Right renal pelvis (tissue), 4 donors: ENCODE measurements around the gene RALY. TPM values are rescaled to one million over a fixed set of nuclear protein-coding genes. Genes with fewer than 3 reads are reported as not detected.
A peak's percentile ranks its signal among the peaks of the same experiment; 100 is the strongest.

Experiments
- DNase-seq, 4 donors: peaks; one replicate each; pipeline ENCODE4 v3.0.0-alpha.2; 2013; ENCODE audit warnings: low read depth in 4 of 4, low spot score in 3 of 4, missing footprints in 1 of 4
- polyA plus RNA-seq, 4 donors: library from polyadenylated mRNA; unstranded; fragments of 120-200 nt; gene quantifications; one replicate each; pipeline ENCODE4 v1.2.1, GENCODE V29; 2013; ENCODE audit not compliant: insufficient read length in 4 of 4

Gene RALY
- polyA plus RNA-seq: 100 to 1,000 TPM; 153 to 198 (median 166) TPM

DNA sequence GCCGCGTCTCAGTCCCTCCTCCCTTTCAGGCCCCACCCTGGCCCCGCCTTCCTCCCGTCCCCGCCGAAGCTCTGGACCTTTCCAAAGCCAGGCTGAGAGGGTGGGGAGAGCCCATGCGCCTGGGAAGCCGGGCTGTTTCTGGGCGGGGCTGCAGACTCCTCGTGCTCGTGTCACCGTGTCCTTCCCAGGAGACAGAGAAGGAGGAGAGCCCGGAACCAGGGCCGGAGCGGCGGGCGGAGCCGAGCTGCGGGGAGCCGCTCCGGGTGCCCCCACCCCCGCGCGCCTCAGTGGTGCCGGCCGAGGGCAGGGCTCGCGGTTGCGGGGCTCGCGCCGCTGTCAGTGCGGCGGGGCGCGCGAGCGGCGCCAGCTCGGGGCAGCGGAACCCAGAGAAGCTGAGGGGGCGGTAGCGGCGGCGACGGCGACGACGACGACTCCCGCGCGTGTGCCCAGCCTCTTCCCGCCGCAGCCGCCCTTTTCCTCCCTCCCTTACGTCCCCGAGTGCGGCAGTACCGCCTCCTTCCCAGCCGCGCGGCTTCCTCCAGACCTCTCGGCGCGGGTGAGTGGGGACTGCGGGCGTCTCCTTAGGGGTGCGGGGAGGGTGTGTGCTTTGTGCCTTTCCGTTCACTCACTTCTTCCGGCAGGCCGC is at the start of gene RALY:
RALY (plus strand) TSS at position 336 of the 646 bp plus-strand sequence. CDS start 78,164 bp downstream, outside the sequence.
- peak in 1 of 4 donors; percentile 22 for DNase-seq

DNA sequence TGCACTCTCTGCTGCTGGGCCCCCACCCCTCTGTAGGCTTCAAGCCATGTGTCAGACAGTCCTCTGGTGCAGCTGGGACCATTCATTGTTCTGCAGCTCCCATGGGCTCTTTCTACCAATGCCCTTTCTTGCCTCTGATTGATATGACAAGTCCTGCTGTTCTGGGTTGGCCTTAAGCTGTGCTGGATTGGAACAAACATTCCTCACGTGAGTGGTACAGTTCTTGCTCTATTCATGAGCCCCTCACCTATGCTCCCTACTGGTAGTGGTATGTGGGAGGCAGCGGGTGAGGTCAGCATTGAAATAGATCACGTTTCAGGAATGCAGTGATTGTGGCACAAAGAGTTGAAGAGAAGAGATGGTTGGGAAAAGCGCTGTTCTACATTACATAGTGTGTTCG is 48.8 kb upstream of the RALY start:
- no peak for DNase-seq

DNA sequence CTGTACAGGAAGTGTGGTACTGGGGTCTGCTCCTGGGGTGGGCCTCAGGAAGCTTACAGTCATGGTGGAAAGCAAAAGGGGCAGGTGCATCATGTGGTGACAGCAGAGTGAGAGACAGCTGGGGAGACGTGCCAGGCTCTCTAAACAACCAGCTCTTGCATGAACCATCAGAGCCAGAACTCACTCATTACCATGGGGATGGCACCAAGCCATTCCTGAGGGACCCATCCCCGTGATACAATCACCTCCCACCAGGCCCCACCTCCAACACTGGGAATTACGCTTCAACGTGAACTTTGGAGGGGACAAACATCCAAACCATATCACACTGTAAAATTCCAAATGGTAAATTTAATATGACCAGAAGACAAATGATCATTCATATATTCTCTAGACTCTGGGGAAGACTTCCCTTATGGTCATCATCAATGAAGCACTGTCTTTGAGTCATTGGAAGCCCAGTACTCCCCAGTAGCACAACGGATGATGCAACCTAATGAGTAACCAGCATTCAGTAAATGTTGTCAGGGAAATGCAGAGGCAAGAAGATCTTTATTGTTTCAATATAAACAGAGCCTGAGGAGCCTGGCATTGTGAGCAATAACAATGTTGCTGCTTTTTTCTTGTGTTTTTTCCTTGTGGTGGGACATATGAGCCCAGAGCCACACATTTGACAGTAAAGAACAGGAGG is 48.2 kb upstream of the RALY start:
- DNase-seq: no peak

DNA sequence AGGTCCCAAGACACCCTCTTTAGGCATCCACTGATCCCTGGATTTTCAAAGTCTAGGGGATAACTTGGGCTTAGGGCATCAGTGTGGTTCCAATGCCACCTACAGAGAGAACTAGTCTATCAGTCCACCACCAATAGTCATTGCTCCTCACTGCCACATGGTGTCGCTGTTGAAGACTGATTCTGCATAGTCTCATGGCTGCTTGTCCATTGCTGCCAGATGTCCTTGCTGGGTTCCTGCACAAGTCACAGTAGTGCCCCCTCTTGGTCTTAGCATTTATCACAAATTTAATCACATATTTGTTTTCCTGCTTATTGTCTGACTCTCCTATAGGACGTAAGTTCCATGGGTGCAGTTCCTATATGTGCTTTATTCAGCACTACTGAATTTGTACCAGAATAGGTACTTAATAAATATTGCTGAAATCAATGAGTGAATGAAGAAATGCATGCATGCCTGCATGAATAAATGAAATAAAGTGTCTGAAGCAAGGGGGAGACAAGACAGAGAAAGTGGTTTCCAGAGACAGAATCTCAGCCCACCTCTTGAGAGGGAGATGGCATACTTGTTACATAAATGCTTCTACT is 45.9 kb upstream of the RALY start:
- DNase-seq: no peak

DNA sequence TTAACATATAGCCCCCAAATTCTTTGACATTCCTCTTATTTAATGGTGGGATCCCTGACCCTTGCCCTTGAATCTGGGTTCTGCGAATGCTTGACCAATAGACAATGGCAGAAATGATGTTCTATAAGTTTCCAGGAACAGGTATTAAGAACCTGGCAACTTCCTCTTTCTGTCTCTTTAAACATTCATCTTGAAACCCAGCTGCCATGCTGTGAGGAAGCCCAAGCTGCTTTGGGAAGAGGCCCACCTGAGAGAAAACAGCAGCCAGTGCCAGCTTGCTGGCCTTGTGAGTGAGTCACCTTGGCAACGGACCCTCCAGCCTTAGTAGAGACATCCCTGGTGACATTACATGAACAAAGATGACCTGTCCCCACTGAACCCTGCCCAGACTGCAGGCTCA is 45.2 kb upstream of the RALY start:
- no peak for DNase-seq

DNA sequence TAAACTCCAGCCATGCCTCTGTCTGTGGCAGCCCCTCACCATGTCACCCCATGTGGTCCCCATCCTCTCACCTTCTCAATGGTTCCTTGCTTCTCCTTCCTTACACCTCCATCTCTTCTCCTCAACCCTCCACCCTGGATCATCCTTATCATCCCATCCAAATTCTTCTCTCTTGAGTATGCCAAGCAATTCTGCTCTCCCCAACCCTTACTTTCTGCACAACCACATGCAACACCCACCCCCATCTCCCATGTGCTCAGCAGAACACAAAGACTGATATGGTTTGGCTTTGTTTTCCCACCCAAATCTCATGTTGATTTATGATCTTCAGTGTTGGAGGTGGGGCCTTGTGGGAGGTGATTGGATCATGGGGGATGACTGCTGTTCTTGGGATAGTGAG is 42.5 kb upstream of the RALY start:
- DNase-seq: no peak

DNA sequence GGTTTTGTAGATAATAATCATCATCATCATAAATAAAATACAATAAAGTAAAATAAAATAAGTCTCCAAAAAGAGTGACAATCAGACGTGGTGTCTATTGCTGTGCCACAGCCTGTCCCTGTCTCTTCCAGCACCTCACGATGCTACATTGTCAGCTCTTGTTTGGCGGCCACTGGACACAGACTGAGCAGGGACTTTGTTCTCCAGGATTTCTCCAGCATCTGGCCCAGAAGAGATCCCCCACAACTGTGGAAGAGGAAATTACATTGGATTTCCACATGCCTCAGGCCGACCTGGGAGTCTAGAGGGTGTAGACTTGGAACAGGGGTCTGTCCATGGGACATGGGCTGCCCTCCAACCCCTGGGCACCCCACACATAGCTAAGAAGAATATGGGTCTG is 39.2 kb upstream of the RALY start:
- DNase-seq: no peak

DNA sequence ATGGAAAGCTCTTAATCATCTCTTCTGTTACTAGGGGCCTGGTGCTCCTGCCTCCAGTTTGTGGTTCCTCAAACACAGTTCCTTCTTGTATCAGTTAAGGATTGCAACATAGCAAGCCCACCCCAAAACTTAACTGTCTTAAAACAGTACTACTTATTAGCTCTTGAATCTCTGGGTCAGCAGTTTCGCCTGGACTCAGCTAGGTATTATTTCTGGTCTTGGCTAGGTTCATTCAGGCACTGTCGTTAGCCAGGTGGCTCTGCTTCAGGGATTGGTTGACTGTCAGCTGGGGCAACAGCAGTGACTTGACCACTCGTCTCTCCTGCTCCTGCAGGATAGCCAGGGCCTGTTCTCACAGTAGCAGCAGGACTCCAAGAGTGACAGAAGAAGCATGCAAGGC is 30.0 kb upstream of the RALY start:
- no peak for DNase-seq

DNA sequence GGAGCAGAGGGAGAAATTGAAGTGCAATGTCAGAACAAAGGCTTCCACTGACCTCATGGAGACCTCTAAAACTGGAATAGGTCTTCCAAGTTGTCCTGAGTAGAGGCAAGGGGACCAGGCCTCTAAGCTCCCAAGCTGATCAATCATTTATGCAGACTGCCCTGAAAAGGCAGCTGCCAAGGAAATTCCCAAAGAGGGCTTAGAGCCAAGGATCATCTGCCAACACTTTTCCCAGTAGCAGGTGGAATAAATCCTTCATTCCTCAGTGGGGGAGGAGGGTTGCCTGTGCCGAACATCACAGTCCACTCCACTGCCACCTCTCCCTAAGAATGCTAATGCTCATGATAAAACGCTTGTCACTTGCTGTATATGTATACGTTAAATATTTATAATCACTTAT is 29.3 kb upstream of the RALY start:
- DNase-seq: no peak

DNA sequence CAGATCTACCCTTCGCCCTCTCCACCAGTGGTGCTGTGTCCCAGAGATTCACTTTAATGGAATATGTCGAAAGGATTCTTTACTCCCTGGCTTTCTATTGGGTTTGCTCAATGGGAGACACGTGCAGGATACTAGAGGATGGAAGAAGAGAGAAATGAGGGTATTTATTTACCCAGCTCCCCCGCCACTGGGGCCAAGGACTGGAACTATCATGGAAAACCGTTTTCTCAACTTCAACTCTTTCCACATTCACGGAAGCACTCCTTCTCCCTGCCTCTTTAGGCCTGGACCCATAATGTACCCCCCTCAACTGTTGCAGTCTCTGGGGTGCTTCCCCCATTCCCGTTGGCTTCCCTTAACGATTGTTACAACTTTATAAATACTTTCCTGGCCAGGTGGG is 26.6 kb upstream of the RALY start:
- no peak for DNase-seq

DNA sequence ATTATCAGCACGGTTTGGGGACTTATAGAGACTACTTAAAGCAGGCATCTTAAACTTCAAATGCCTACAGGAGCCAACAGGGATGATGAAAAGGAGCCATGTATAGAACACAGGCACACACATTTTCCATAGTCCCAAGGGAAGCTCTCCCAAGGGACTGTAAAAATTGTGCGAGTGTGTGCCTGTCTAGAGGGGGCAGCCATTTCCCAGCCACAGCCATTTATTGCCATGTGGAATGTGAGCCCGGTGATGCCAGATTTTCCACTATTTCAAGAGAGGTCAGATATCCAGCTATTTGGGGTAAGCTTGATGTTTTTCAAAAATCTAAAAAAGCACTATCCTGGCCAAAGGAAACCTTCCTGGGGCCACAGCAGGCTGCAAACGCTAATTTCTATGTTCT is 24.1 kb upstream of the RALY start:
- DNase-seq: no peak

DNA sequence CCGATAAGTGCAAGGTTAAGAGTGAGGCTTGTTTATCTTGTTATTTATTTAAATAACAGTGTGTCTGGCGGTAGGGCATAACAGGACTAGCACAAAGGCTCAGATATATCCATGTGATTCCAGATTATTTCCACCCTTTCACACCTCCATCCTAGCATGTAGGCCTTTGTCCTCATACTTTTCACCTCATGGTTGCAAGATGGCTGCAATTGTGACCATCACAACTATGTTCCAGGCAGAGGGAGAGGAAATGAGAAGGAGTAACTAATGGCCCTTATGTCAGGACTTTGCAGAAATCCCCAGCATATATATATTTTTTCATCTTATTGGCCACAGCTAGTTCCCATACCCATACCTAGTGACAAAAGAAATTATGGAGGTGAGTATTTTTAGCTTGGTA is 23.5 kb upstream of the RALY start:
- no peak for DNase-seq

DNA sequence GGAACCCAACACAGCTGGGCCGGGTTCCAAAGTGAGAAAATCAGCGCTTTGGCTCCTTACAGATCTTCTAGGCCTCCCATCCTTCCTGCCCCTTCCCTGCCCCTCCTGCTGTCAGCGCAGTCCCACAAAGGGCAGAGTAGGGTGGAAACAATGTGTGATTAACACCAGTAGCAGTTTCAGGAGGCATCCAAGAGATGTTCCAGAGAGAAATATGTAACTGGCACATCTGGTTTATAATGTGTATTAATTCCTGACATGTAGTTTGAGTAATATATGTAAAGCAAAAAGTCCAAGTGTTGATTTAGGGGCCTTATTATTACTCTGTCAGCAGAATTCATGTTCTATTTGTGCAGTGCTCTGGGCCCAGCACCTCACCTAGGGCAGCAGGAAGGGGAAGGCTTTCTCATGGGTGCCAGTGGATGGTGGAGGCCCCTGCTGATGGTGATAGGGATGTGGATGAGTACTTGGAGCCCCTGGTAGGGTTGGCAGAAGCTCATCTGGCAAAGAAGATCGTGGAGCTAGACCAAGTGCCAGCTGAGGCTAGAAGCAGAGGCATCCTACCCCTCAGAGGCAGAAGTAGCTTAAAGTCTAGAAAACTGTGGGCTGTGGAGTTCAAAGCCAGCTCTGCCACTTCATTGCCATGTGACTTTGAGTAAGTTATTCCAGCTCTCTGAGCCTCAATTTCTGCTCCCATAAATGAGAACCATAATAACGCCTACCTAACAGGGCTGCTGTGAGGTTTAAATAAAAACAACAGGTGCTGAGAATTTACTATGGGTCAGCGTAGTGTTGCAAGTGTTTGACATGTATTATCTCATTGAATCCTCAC is 22.4 kb upstream of the RALY start:
- DNase-seq: no peak

DNA sequence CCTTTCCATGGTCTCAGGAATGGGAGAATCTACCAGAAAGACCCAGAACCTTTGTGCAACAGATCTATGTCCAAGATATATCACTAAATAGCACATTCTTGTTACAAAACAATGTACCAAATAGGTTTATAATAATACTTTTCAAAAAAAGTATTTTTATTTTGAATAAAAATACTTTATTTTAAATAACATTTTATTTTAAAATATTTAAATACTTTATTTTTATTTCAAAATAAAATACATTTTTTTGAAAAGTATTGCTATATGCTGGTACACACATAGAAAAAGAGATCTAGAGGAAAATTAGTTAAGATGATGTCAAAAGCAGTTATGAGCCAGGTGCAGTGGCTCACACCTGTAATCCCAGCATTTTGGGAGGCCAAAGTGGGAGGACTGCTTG is 16.8 kb upstream of the RALY start:
- no peak for DNase-seq

DNA sequence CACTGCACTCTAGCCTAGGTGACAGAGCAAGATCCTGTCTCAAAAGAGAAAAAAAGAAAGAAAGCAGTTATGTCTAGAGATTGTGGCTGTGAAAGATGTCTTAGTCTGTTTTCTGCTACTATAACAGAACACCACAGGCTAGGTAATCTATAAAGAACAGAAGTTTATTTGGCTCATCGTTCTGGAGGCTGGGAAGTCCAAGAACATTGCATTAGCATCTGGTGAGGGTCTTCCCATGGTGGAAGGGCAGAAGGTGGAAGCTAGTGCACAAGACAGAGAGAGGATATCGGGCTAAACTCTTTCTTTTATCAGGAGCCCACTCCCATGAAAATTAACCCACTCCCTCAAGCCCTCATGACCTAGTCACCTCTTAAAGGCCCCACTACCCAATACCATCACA is 16.2 kb upstream of the RALY start:
- no peak for DNase-seq

DNA sequence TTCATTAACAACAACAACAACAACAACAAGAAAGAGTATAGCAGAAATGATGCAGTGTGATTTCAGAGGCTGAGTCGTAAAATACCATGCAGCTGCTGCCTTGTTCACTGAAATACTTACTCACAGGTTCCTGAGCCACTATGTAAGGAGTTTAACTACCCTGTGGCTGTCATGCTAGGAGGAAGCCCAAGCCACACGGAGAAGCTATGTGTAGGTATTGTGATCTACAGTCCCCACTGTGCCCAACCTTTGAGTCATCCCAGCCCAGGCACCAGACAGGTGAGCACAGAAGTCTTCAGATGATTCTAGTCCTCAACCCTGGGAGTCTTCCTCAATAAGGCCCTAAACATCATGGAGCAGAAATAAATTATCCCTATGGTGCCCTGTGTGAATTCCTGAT is 14.6 kb upstream of the RALY start:
- no peak for DNase-seq

DNA sequence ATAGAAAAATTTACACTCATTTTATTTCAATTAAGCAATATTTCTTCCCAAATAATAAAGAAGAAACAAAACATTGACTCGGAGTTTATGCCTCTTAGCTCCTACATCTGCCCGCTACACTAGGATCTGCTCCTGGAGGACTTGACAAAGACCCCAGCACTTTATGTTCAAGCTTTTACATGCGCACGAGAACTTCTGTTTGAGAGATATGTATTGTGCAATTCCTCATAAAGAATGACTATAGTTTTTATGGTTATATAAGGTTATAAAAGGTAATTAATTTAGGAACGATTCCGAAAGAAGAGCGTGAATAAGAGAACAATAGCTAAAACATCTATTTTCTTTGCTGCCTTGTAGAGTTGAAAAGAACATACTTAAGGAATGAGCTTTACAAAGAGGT is 12.4 kb upstream of the RALY start:
- DNase-seq: no peak

DNA sequence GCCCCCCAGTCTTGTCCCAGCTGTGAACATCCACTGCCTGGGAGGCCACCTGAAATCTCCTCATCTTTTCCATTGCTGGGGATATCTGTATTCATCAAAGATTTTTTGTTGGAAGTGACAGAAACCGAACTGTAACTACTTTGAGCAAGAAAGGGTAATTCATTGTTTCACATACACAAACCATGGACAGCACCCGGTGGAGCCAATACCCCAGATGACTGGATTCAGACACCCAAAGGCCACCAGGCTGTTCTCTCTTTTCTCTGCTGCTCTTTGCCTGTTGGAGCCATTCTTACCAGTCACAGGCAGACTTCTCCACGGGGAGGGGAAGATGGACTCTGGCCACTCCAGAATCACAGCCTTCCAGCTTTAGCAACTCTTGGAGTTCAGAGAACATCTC is 11.7 kb upstream of the RALY start:
- no peak for DNase-seq

DNA sequence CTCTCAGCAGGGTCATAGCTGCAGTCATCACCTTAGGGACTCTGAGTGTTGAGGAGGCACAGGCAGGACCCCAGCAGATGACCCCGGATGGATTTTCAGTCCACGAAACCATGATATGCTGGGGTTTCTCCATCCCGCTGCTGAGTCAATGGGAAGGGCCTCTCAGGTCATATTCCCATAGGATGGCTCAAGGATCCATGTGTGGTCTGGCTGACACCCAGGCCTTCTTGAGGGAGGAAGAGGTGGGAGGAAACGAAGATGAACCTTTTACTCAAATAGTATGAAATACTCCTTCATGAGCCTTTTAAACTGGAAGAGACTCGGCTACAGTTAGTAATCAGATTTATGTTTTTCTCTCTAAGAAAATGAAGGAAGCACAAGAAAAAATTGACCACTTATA is 10.3 kb upstream of the RALY start:
- no peak for DNase-seq

DNA sequence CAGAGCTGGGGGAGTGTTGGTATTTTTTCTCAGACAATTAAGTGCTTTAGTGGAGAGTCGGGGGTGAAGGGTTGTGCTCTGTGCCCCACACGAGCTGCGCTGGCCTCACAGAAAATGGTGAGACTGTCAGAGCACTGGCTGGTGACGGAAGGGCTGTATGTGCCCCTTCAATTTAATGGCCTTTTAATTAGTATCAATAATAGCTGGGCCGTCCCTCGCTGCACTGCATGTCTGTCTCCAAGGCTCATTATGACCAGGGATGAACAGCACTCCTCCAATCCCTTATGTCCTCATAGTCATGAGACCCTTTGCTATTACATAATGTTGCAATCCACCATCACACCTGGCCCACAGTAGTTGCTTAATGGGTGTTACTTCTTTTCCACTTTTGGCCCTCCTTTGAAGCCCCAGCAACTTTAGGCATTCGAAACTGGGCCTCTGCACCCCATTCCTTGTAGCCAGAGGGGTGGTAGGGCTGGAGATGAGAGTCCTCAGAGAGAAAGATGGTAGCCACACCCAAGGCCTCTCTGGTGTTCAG is 9.5 kb upstream of the RALY start:
- no peak for DNase-seq

DNA sequence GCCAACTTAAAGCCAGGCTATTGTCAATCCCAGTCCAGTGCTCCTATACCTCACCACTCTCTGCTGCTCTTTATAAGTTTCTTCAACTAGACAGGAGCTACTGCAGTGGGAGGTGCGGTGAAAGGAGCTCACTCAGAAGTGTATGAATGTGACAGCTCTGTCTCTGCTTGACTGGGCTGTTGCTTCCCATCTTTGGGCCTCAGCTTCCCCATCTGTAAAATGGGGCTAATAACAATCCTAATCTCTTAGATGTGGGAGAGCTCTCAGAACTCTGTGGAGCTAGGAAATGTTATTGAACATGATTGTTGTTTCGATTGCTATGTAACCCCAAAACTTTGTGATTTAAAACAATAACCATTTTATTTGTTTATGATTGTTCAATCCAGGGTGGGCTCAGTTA is 8.4 kb upstream of the RALY start:
- no peak for DNase-seq
